Esophagus (tissue), 2 donors: ENCODE measurements around the gene HAND1. TPM values are rescaled to one million over a fixed set of nuclear protein-coding genes. Genes with fewer than 3 reads are reported as not detected.
"Not testable (repeated sequence)": the region's sequence is repeated elsewhere in the genome, so short reads cannot be mapped to it uniquely, and the experiment has no call there.

Source experiments
- H3K27ac ChIP-seq, 2 donors: one replicate each; pipeline ENCODE4 v1.5.1; 2013; ENCODE audit warnings: low read depth in 2 of 2, mild to moderate bottlenecking in 2 of 2, inconsistent platforms in 1 of 2, low read length in 1 of 2, moderate library complexity in 1 of 2
- H3K27me3 ChIP-seq, 2 donors: one replicate each; pipeline ENCODE4 v1.6.1; 2013; ENCODE audit warnings: low read length in 2 of 2, control low read depth in 1 of 2, mild to moderate bottlenecking in 1 of 2; ENCODE audit not compliant: insufficient read depth in 2 of 2, control insufficient read depth in 1 of 2
- H3K36me3 ChIP-seq, 2 donors: one replicate each; pipeline ENCODE4 v1.6.1; 2013; ENCODE audit warnings: low read length in 1 of 2; ENCODE audit not compliant: control insufficient read depth in 2 of 2, insufficient read depth in 2 of 2
- H3K4me1 ChIP-seq, 2 donors: one replicate each; pipeline ENCODE4 v1.6.1; 2013; ENCODE audit warnings: low read length in 1 of 2; ENCODE audit not compliant: control insufficient read depth in 2 of 2, insufficient read depth in 2 of 2
- H3K4me3 ChIP-seq, 2 donors: one replicate each; pipeline ENCODE4 v1.5.1; 2013; ENCODE audit warnings: low read length in 2 of 2, mild to moderate bottlenecking in 2 of 2, low read depth in 1 of 2, moderate library complexity in 1 of 2
- H3K9me3 ChIP-seq, 2 donors: one replicate each; pipeline ENCODE4 v1.6.1; 2013; ENCODE audit warnings: mild to moderate bottlenecking in 2 of 2, low read depth in 1 of 2, low read length in 1 of 2, moderate library complexity in 1 of 2; ENCODE audit not compliant: control insufficient read depth in 2 of 2, insufficient read depth in 1 of 2
- WGBS, 2 donors: extraction: QIAGEN DNeasy Blood & Tissue Kit; methylation state at CpG; one replicate each; pipeline ENCODE4 v1.1.7; 2013; 5-methylcytosine and 5-hydroxymethylcytosine counted together
- polyA plus RNA-seq, 2 donors: library from polyadenylated mRNA; stranded (reverse); fragments of 200-250 nt; gene quantifications; one replicate each; pipeline ENCODE4 v1.2.3, GENCODE V29; 2013
- donor health status: healthy with polysubstance abuse.
- donor health status: Bipolar disorder and iron deficiency.

The HAND1 gene
- polyA plus RNA-seq, 2 donors = not detected

- Histone ChIP-seq H3K9me3 (no peaks in the 10 kb centered on the region), H3K27me3 (no peaks in the 10 kb centered on the region), H3K36me3 (no peaks in the 10 kb centered on the region), H3K4me3 (no peak overlapping the region), H3K4me1 (peaks cover 0 to 3% of the 10 kb centered on the region in 2 donors), H3K27ac (no peak overlapping the region)
- WGBS, 2 donors = 41 to 54% methylated on average over 2 of the region's 2 CpGs
Observed at GRCh38 chr5:154519359-154519758, 41.3 kb upstream of the HAND1 start.

GRCh38 chr5:154518438-154518867 lies 40.4 kb upstream of the HAND1 start:
- 66 to 70% methylated on average over 8 of the region's 8 CpGs for WGBS, 2 donors

GRCh38 chr5:154517810-154518437 lies 39.9 kb upstream of the HAND1 start:
- H3K27ac ChIP-seq = no peak overlapping the region
- no peaks in the 10 kb centered on the region for H3K9me3 ChIP-seq
- H3K4me3 ChIP-seq = no peak overlapping the region
- H3K27me3 ChIP-seq = no peaks in the 10 kb centered on the region
- peaks cover 0 to 3% of the 10 kb centered on the region in 2 donors for H3K4me1 ChIP-seq
- 84 to 85% methylated on average over 9 of the region's 9 CpGs for WGBS, 2 donors
- H3K36me3 ChIP-seq = no peaks in the 10 kb centered on the region

More at GRCh38 chr5:154518438-154518867, 40.4 kb upstream of the HAND1 start:
- H3K9me3 ChIP-seq = no peaks in the 10 kb centered on the region
- no peaks in the 10 kb centered on the region for H3K36me3 ChIP-seq
- H3K4me3 ChIP-seq = no peak overlapping the region
- H3K4me1 ChIP-seq = peaks cover 0 to 3% of the 10 kb centered on the region in 2 donors
- no peaks in the 10 kb centered on the region for H3K27me3 ChIP-seq
- H3K27ac ChIP-seq = no peak overlapping the region

- Histone ChIP-seq H3K27ac (no peak overlapping the region), H3K27me3 (no peaks in the 10 kb centered on the region), H3K9me3 (no peaks in the 10 kb centered on the region), H3K36me3 (no peaks in the 10 kb centered on the region), H3K4me3 (no peak overlapping the region), H3K4me1 (peaks cover 0 to 3% of the 10 kb centered on the region in 2 donors)
- WGBS, 2 donors = 87 to 89% methylated on average over 7 of the region's 7 CpGs
Observed at GRCh38 chr5:154517181-154517580, 39.2 kb upstream of the HAND1 start.

- H3K9me3 ChIP-seq = no peaks in the 10 kb centered on the region
- H3K4me1 ChIP-seq = peaks cover 0 to 3% of the 10 kb centered on the region in 2 donors
- H3K4me3 ChIP-seq = no peak overlapping the region
- no peaks in the 10 kb centered on the region for H3K27me3 ChIP-seq
- H3K27ac ChIP-seq = no peak overlapping the region
- no peaks in the 10 kb centered on the region for H3K36me3 ChIP-seq
- 93 to 94% methylated on average over 5 of the region's 5 CpGs for WGBS, 2 donors
Observed at GRCh38 chr5:154516475-154516874, 38.4 kb upstream of the HAND1 start.

GRCh38 chr5:154515488-154515887 lies 37.5 kb upstream of the HAND1 start:
- not testable (repeated sequence) for H3K27me3 ChIP-seq, H3K36me3 ChIP-seq, H3K4me1 ChIP-seq, H3K27ac ChIP-seq, H3K4me3 ChIP-seq, H3K9me3 ChIP-seq
- WGBS, 2 donors = 74 to 84% methylated on average over 6 of the region's 6 CpGs

- Histone ChIP-seq H3K27ac (no peak overlapping the region), H3K4me3 (no peak overlapping the region), H3K27me3 (no peaks in the 10 kb centered on the region), H3K4me1 (peaks cover 0 to 2% of the 10 kb centered on the region in 2 donors), H3K36me3 (no peaks in the 10 kb centered on the region), H3K9me3 (no peaks in the 10 kb centered on the region)
- 85 to 91% methylated on average over 2 of the region's 2 CpGs for WGBS, 2 donors
Observed at GRCh38 chr5:154514331-154514730, 36.3 kb upstream of the HAND1 start.

- Histone ChIP-seq H3K4me3 (no peak overlapping the region), H3K4me1 (no peaks in the 10 kb centered on the region), H3K9me3 (no peaks in the 10 kb centered on the region), H3K27ac (no peak overlapping the region), H3K36me3 (no peaks in the 10 kb centered on the region), H3K27me3 (no peaks in the 10 kb centered on the region)
- WGBS, 2 donors = 48 to 56% methylated on average over 4 of the region's 4 CpGs
Observed at GRCh38 chr5:154513669-154514084, 35.6 kb upstream of the HAND1 start.

GRCh38 chr5:154511984-154512383 lies 34.0 kb upstream of the HAND1 start:
- H3K4me1 ChIP-seq = no peaks in the 10 kb centered on the region
- H3K27ac ChIP-seq = no peak overlapping the region
- H3K27me3 ChIP-seq = no peaks in the 10 kb centered on the region
- H3K36me3 ChIP-seq = no peaks in the 10 kb centered on the region
- no peak overlapping the region for H3K4me3 ChIP-seq
- WGBS, 2 donors = 78 to 80% methylated on average over 2 of the region's 2 CpGs
- H3K9me3 ChIP-seq = no peaks in the 10 kb centered on the region
